ENCODE measurements around the gene ITSN1.

GRCh38 chr21:33644383-33645074 lies 2.2 kb downstream of the ITSN1 start:
- TF ChIP-seq CTCF (IDR thresholded peaks at IDR 0.05) (no peak), POLR2A (IDR thresholded peaks at IDR 0.05) (no peak)
